Measurements from ENCODE around the gene FAM184B. TPM values are rescaled to one million over a fixed set of nuclear protein-coding genes. Genes with fewer than 3 reads are reported as not detected.

The FAM184B gene
- polyA plus RNA-seq, 1 donor from 2014 or later, result 0.10 TPM

- H3K4me3 ChIP-seq (ENCODE audit: low read length), result no peak overlapping the region
- no peaks in the 10 kb centered on the region for H3F3A ChIP-seq (ENCODE audit: insufficient read depth, low read length, poor library complexity, severe bottlenecking)
- H4K20me1 ChIP-seq (ENCODE audit: insufficient read depth), result no peaks in the 10 kb centered on the region
- no peaks in the 10 kb centered on the region for H3K36me3 ChIP-seq (ENCODE audit: insufficient read depth, low read length)
- H3K27me3 ChIP-seq (ENCODE audit: insufficient read depth, low read depth, low read length), result peaks cover 5% of the 10 kb centered on the region
- no peak overlapping the region for H3K9ac ChIP-seq (ENCODE audit: low read length)
- no peaks in the 10 kb centered on the region for H3K9me2 ChIP-seq (ENCODE audit: insufficient read depth, low read length)
- no peaks in the 10 kb centered on the region for H3K79me2 ChIP-seq (replicated peaks; ENCODE audit: insufficient read depth, low read length)
- H3K9me3 ChIP-seq (ENCODE audit: low read length), result no peaks in the 10 kb centered on the region
- H3K4me2 ChIP-seq (ENCODE audit: low read length), result no peak overlapping the region
- TF ChIP-seq RAD21 (conservative IDR thresholded peaks at IDR 0.05), result no peak
- TF ChIP-seq POLR2AphosphoS5 (IDR thresholded peaks at IDR 0.05), result no peak
- no peak for TF ChIP-seq CTCF (IDR thresholded peaks at IDR 0.05; ENCODE audit: poor library complexity, severe bottlenecking)
- no peak for TF ChIP-seq SMC3 (conservative IDR thresholded peaks at IDR 0.05; ENCODE audit: poor library complexity)
- TF ChIP-seq MXI1 (conservative IDR thresholded peaks at IDR 0.05; ENCODE audit: poor library complexity, severe bottlenecking), result no peak
- TF ChIP-seq TAF1 (IDR thresholded peaks at IDR 0.05; ENCODE audit: low read depth), result no peak
- no peak for TF ChIP-seq EP300 (conservative IDR thresholded peaks at IDR 0.05; ENCODE audit: poor library complexity, severe bottlenecking)
- H3K27ac ChIP-seq (ENCODE audit: low read length), result no peak overlapping the region
- no peak overlapping the region for H2AFZ ChIP-seq (ENCODE audit: low read depth, low read length)
Measured at GRCh38 chr4:17787315-17787714, 5.9 kb upstream of the FAM184B start.

GRCh38 chr4:17786567-17786966 lies 5.1 kb upstream of the FAM184B start:
- H3K4me3 ChIP-seq (ENCODE audit: low read length), result no peak overlapping the region
- H2AFZ ChIP-seq (ENCODE audit: low read depth, low read length), result no peak overlapping the region
- no peak overlapping the region for H3K9ac ChIP-seq (ENCODE audit: low read length)
- no peaks in the 10 kb centered on the region for H3K9me3 ChIP-seq (ENCODE audit: low read length)
- no peaks in the 10 kb centered on the region for H3K9me2 ChIP-seq (ENCODE audit: insufficient read depth, low read length)
- no peak for TF ChIP-seq EZH2 (IDR thresholded peaks at IDR 0.05; ENCODE audit: borderline replicate concordance, insufficient read depth, low read length, poor library complexity, severe bottlenecking)
- no peak for TF ChIP-seq RAD21 (conservative IDR thresholded peaks at IDR 0.05)
- TF ChIP-seq REST (IDR thresholded peaks at IDR 0.05; ENCODE audit: borderline replicate concordance), result no peak
- TF ChIP-seq CTCF (IDR thresholded peaks at IDR 0.05; ENCODE audit: poor library complexity, severe bottlenecking), result no peak
- no peak for TF ChIP-seq EP300 (conservative IDR thresholded peaks at IDR 0.05; ENCODE audit: poor library complexity, severe bottlenecking)
- peaks cover 12% of the 10 kb centered on the region for H3K27me3 ChIP-seq (ENCODE audit: insufficient read depth, low read depth, low read length)
- H4K20me1 ChIP-seq (ENCODE audit: insufficient read depth), result no peaks in the 10 kb centered on the region
- H3K27ac ChIP-seq (ENCODE audit: low read length), result no peak overlapping the region
- H3F3A ChIP-seq (ENCODE audit: insufficient read depth, low read length, poor library complexity, severe bottlenecking), result no peaks in the 10 kb centered on the region
- H3K4me2 ChIP-seq (ENCODE audit: low read length), result no peak overlapping the region
- H3K36me3 ChIP-seq (ENCODE audit: insufficient read depth, low read length), result no peaks in the 10 kb centered on the region
- H3K79me2 ChIP-seq (replicated peaks; ENCODE audit: insufficient read depth, low read length), result no peaks in the 10 kb centered on the region

All from neural cell (in vitro differentiated cells).